ENCODE data around the gene YEATS4.

The YEATS4 gene

DNA sequence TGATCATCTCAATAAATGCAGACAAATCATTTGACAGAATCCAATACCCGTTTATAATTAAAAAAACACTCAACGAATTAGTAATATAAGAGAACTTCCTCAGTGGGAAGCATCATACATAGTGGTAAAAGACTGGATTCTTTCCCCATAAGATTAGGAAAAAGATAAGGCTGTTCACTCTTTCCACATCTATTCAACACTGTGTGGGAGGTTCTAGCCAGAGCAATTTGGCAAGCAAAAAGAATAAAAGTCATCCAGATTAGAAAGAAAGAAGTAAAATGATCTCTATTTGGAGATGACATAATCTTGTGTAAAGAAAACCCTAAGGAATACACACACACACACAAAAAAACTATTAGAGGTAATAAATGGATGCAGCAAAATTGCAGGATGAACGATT lies 38.4 kb downstream of the YEATS4 start:
- H3K4me1 ChIP-seq (ENCODE audit: control insufficient read depth, low read depth, low read length): no peaks in the 10 kb centered on the region
- H3K9ac ChIP-seq (ENCODE audit: low read length): no peak overlapping the region

DNA sequence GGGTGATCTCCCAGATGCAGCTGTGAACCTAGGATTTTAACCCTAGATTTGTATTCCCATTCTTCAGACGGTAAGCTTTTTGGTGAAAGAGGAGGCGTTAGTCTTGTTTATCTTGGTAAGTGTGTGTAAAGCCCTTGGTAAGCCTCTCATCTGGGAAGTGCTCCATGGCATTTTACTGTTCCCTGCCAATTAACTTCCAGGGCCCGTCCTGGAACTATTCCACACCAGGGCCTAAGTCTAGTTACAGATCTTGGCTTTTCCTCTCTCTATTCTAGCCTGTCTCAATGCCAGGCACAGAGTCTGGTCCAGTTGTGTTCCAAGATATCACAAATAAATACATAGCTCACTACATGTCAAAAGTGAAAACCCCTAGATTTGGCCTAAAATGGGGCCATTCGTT lies 42.4 kb downstream of the YEATS4 start:
- no peak overlapping the region for H3K9ac ChIP-seq (ENCODE audit: low read length)
- H3K9me3 ChIP-seq (ENCODE audit: control insufficient read depth, low read depth, low read length): no peaks in the 10 kb centered on the region
- H3K27ac ChIP-seq (ENCODE audit: low read length): no peak overlapping the region
- H3K4me1 ChIP-seq (ENCODE audit: control insufficient read depth, low read depth, low read length): no peaks in the 10 kb centered on the region
- no peaks in the 10 kb centered on the region for H3K27me3 ChIP-seq (ENCODE audit: control insufficient read depth, insufficient read depth, low read length)
- no peak overlapping the region for H3K4me3 ChIP-seq (ENCODE audit: low read length)
- H3K36me3 ChIP-seq (ENCODE audit: control insufficient read depth, low read depth, low read length): no peaks in the 10 kb centered on the region

More for the DNA sequence above, 38.4 kb downstream of the YEATS4 start:
- Histone ChIP-seq H3K36me3 (ENCODE audit: control insufficient read depth, low read depth, low read length) (no peaks in the 10 kb centered on the region), H3K27me3 (ENCODE audit: control insufficient read depth, insufficient read depth, low read length) (no peaks in the 10 kb centered on the region), H3K9me3 (ENCODE audit: control insufficient read depth, low read depth, low read length) (no peaks in the 10 kb centered on the region), H3K4me3 (ENCODE audit: low read length) (no peak overlapping the region), H3K27ac (ENCODE audit: low read length) (no peak overlapping the region)

DNA sequence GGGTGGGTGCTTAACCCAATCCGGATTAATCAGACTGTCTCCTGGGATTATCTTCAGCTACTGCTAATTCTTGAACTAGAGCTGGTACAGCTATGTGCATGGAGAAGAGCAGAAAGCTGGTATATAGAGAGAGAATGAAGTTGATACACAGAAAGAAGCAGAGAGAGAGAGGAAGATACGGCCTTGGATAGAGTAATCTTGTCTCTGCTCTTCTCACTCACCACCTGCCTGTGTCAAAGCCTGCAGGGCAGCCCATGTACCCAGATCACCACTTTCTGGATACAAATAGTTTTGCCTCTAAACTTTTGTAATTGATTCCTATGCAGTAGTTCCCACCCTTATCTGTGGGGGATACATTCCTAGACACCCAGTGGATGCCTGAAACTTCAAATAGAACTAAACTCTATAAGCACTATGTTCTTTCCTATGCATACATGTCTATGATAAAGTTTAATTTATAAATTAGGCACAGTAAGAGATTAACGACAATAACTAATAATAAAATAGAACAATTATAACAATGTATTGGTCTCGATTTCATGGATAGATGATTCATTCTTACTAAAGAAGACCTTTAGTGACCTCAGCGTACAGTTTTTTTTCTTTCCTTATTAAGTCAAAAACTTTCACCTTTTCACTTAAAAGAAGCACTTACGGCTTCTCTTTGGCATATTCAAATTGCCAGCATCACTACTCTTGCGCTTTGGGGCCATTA lies 45.5 kb downstream of the YEATS4 start:
- no peak overlapping the region for H3K9ac ChIP-seq (ENCODE audit: low read length)
- no peaks in the 10 kb centered on the region for H3K9me3 ChIP-seq (ENCODE audit: control insufficient read depth, low read depth, low read length)
- no peaks in the 10 kb centered on the region for H3K27me3 ChIP-seq (ENCODE audit: control insufficient read depth, insufficient read depth, low read length)
- H3K4me3 ChIP-seq (ENCODE audit: low read length): no peak overlapping the region
- H3K4me1 ChIP-seq (ENCODE audit: control insufficient read depth, low read depth, low read length): no peaks in the 10 kb centered on the region
- H3K27ac ChIP-seq (ENCODE audit: low read length): no peak overlapping the region
- H3K36me3 ChIP-seq (ENCODE audit: control insufficient read depth, low read depth, low read length): no peaks in the 10 kb centered on the region

DNA sequence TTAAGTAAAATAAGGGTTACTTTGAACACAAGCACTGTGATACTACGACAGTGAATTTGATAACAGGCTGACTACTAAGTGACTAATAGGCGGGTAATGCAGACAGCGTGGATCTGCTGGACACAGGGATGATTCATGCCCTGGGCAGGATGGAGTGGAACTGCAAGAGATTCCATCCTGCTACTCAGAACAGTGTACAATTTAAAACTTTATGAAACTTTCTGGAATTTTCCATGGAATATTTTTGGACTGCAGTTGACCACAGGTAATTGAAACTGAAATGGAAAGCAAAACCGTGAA lies 46.0 kb downstream of the YEATS4 start:
- no peak overlapping the region for H3K9ac ChIP-seq (ENCODE audit: low read length)
- H3K9me3 ChIP-seq (ENCODE audit: control insufficient read depth, low read depth, low read length): no peaks in the 10 kb centered on the region
- H3K27me3 ChIP-seq (ENCODE audit: control insufficient read depth, insufficient read depth, low read length): no peaks in the 10 kb centered on the region
- no peak overlapping the region for H3K27ac ChIP-seq (ENCODE audit: low read length)
- H3K36me3 ChIP-seq (ENCODE audit: control insufficient read depth, low read depth, low read length): no peaks in the 10 kb centered on the region
- no peaks in the 10 kb centered on the region for H3K4me1 ChIP-seq (ENCODE audit: control insufficient read depth, low read depth, low read length)
- H3K4me3 ChIP-seq (ENCODE audit: low read length): no peak overlapping the region

DNA sequence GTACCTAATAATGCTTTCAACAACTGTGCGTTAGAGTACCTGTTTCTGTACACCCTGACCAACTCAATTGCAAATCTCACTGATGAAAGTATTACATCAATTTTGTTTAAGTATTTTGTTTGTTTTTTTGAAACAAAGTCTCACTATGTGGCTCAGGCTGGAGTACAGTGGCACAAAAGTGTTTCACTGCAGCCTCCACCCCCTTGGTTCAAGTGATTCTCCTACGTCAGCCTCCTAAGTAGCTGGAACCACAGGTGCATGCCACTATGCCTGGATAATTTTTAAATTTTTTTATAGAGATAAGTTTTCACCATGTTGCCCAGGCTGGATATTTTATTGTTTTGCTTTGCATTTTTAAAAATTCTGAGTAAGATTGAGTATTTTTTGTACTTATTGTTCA lies 46.7 kb downstream of the YEATS4 start:
- no peaks in the 10 kb centered on the region for H3K4me1 ChIP-seq (ENCODE audit: control insufficient read depth, low read depth, low read length)
- H3K36me3 ChIP-seq (ENCODE audit: control insufficient read depth, low read depth, low read length): no peaks in the 10 kb centered on the region
- H3K27me3 ChIP-seq (ENCODE audit: control insufficient read depth, insufficient read depth, low read length): no peaks in the 10 kb centered on the region
- no peak overlapping the region for H3K9ac ChIP-seq (ENCODE audit: low read length)
- H3K4me3 ChIP-seq (ENCODE audit: low read length): no peak overlapping the region
- no peaks in the 10 kb centered on the region for H3K9me3 ChIP-seq (ENCODE audit: control insufficient read depth, low read depth, low read length)
- no peak overlapping the region for H3K27ac ChIP-seq (ENCODE audit: low read length)

DNA sequence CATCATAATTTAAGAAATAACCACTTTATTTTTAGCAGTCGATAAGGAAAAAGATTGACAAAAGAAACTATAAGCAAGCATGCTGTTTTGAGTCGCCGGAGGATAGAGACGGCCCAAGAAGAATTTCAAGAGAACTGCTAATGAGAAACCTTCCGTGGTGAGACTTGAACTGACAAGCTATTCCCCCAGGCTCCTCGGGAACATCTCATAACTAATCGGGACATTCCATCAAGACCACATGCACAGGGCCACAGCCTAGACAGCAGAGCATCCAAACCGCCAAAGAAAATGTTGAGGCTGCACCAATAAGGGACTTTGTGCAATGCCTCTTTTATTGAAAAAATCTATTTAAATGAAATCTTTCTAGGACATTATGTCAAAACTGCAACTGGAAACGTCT lies 51.0 kb downstream of the YEATS4 start:
- no peak overlapping the region for H3K9ac ChIP-seq (ENCODE audit: low read length)
- no peaks in the 10 kb centered on the region for H3K36me3 ChIP-seq (ENCODE audit: control insufficient read depth, low read depth, low read length)
- H3K27me3 ChIP-seq (ENCODE audit: control insufficient read depth, insufficient read depth, low read length): no peaks in the 10 kb centered on the region
- no peak overlapping the region for H3K27ac ChIP-seq (ENCODE audit: low read length)
- no peak overlapping the region for H3K4me3 ChIP-seq (ENCODE audit: low read length)
- H3K4me1 ChIP-seq (ENCODE audit: control insufficient read depth, low read depth, low read length): no peaks in the 10 kb centered on the region
- no peaks in the 10 kb centered on the region for H3K9me3 ChIP-seq (ENCODE audit: control insufficient read depth, low read depth, low read length)

DNA sequence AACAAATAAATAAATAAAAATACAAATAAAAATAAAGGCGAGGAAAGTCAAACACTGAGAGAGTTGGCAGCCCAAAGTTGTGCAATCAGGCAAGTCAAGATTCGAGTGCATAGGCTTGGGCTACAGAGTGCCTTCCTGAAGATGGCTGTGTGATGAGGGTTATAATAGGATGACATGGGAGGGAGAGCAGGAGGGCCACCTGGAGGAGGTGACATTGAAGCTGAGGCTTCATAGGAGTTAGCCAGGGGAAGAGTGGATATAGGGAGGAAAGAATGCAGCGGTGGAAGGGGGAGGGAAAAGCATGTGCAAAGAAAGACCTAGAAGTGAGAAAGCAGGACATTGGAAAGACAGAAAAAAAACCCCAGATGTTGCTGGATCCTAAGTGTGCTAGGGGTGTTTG lies 53.1 kb downstream of the YEATS4 start:
- Histone ChIP-seq H3K36me3 (ENCODE audit: control insufficient read depth, low read depth, low read length) (no peaks in the 10 kb centered on the region), H3K4me3 (ENCODE audit: low read length) (no peak overlapping the region), H3K9ac (ENCODE audit: low read length) (no peak overlapping the region), H3K27me3 (ENCODE audit: control insufficient read depth, insufficient read depth, low read length) (no peaks in the 10 kb centered on the region), H3K4me1 (ENCODE audit: control insufficient read depth, low read depth, low read length) (no peaks in the 10 kb centered on the region), H3K27ac (ENCODE audit: low read length) (no peak overlapping the region), H3K9me3 (ENCODE audit: control insufficient read depth, low read depth, low read length) (no peaks in the 10 kb centered on the region)

DNA sequence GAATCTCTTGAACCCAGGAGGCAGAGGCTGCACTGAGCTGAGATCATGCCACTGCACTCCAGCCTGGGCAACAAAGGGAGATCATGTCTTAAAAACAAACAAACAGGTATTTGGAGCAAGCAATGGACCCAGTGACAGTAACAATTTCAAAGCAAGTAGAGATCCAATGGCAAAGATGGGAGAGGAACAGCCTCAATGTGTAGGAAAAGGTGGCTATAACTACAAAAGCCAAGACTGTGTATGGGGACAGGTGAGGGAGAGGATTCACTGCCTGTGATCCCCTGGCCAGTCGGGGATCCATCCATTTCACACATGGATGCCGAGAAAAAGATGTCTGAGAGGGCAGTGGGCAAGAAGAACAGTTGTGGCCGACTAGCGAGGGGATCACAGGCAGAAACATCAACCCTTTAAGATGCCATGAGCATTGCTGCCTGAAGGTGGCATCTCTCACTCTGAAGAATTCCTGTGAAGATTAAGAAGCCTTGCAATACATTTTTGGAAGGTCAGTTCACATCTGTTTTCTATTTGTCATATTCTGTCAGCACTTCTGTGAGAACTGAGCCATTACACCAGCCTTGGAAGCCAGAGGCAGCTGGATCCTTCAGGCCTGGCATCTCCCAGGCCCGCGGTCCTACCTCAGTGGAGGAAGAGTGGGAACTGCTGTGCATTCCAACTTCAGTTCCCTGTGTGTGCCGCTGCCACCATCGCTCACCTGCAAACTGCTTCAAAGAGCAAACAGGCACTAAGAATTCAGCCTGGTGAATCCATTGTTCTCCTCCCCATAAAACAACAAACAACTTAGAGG lies 56.1 kb downstream of the YEATS4 start:
- no peak overlapping the region for H3K9ac ChIP-seq (ENCODE audit: low read length)
- H3K9me3 ChIP-seq (ENCODE audit: control insufficient read depth, low read depth, low read length): no peaks in the 10 kb centered on the region
- H3K4me3 ChIP-seq (ENCODE audit: low read length): no peak overlapping the region
- no peaks in the 10 kb centered on the region for H3K4me1 ChIP-seq (ENCODE audit: control insufficient read depth, low read depth, low read length)
- H3K27me3 ChIP-seq (ENCODE audit: control insufficient read depth, insufficient read depth, low read length): no peaks in the 10 kb centered on the region
- H3K27ac ChIP-seq (ENCODE audit: low read length): no peak overlapping the region
- H3K36me3 ChIP-seq (ENCODE audit: control insufficient read depth, low read depth, low read length): no peaks in the 10 kb centered on the region

DNA sequence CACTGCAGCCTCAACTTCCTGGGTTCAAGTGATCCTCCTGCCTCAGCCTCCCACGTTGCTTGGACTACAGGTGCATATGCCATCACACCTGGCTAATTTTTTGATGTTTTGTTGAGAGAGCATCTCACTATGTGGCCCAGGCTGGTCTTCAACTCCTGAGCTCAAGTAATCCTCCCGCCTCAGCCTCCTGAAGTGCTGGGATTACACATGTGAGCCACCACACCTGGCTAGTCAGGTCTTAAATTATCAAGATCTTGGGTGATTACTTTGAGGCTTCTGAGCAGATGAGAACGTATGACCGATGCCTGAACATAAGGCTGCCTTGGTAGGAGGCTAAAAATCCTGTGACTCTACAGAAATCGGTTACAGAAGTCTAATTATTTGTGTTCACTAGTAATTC lies 57.7 kb downstream of the YEATS4 start:
- H3K4me1 ChIP-seq (ENCODE audit: control insufficient read depth, low read depth, low read length): no peaks in the 10 kb centered on the region
- H3K9ac ChIP-seq (ENCODE audit: low read length): no peak overlapping the region
- no peak overlapping the region for H3K4me3 ChIP-seq (ENCODE audit: low read length)
- H3K27ac ChIP-seq (ENCODE audit: low read length): no peak overlapping the region
- no peaks in the 10 kb centered on the region for H3K27me3 ChIP-seq (ENCODE audit: control insufficient read depth, insufficient read depth, low read length)
- no peaks in the 10 kb centered on the region for H3K9me3 ChIP-seq (ENCODE audit: control insufficient read depth, low read depth, low read length)
- no peaks in the 10 kb centered on the region for H3K36me3 ChIP-seq (ENCODE audit: control insufficient read depth, low read depth, low read length)

DNA sequence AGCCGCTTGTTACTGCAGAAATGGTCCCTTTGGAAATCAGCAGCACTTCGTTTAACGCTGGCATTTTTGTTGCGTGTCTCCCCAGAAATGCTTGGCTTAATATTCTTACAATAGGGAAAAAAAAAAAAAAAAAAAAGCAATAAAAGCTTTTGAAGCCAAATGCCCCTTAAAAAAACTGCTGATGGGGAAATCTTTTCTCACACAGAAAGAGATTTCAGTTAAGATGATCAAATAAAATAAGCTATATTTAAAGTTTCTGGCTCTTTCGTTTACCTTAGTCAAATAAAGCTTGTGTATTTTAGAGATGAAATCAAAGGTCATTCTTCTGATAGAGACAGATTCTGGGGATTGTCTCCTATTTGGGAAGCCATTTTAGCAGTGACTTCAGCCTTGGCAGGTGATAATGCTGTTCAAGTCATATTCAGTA lies 58.2 kb downstream of the YEATS4 start:
- Histone ChIP-seq H3K4me3 (ENCODE audit: low read length) (no peak overlapping the region), H3K27ac (ENCODE audit: low read length) (no peak overlapping the region), H3K9me3 (ENCODE audit: control insufficient read depth, low read depth, low read length) (no peaks in the 10 kb centered on the region), H3K4me1 (ENCODE audit: control insufficient read depth, low read depth, low read length) (no peaks in the 10 kb centered on the region), H3K27me3 (ENCODE audit: control insufficient read depth, insufficient read depth, low read length) (no peaks in the 10 kb centered on the region), H3K9ac (ENCODE audit: low read length) (no peak overlapping the region), H3K36me3 (ENCODE audit: control insufficient read depth, low read depth, low read length) (no peaks in the 10 kb centered on the region)

DNA sequence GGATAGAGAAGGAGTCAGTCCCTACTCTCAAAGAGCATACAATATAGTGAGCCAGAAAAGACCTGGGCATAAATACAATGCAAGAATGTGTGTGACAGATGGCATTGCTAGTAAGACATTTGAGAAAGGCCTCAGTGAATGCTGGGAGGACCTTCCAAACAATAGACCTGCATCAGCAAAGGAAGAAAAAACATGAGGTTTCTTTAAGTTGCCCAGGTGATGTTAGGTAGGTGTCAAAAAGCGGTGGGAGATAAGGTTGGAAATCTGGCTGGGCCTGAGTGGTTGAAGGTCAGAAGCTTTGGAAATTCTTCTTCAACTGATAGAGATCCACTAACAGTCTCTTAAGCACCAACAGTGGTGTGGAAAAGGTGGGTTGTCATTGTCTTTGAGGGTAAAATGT lies 60.2 kb downstream of the YEATS4 start:
- H3K4me1 ChIP-seq (ENCODE audit: control insufficient read depth, low read depth, low read length): no peaks in the 10 kb centered on the region
- no peak overlapping the region for H3K4me3 ChIP-seq (ENCODE audit: low read length)
- no peaks in the 10 kb centered on the region for H3K36me3 ChIP-seq (ENCODE audit: control insufficient read depth, low read depth, low read length)
- no peaks in the 10 kb centered on the region for H3K9me3 ChIP-seq (ENCODE audit: control insufficient read depth, low read depth, low read length)
- no peaks in the 10 kb centered on the region for H3K27me3 ChIP-seq (ENCODE audit: control insufficient read depth, insufficient read depth, low read length)
- H3K27ac ChIP-seq (ENCODE audit: low read length): no peak overlapping the region
- H3K9ac ChIP-seq (ENCODE audit: low read length): no peak overlapping the region

DNA sequence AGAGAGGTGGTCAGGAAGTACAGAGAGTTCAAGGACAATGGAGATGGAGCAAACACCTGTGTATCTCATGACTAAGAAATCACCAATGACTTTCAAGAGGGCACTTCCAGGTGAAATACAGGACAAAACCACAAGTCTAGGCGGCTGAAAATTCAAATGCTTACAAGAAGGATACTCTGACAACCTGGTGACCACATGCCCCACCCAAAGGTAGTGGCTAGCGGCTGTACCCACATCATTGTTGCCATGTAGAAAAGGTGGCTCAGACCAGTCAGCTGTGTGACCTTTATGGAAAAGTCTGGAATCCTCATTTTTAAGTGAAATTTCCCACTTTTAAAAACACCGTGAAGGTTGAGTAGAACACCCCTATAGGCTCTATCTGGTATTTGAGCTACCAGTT lies 62.0 kb downstream of the YEATS4 start:
- Histone ChIP-seq H3K4me3 (ENCODE audit: low read length) (no peak overlapping the region), H3K4me1 (ENCODE audit: control insufficient read depth, low read depth, low read length) (no peaks in the 10 kb centered on the region), H3K36me3 (ENCODE audit: control insufficient read depth, low read depth, low read length) (no peaks in the 10 kb centered on the region), H3K27me3 (ENCODE audit: control insufficient read depth, insufficient read depth, low read length) (no peaks in the 10 kb centered on the region), H3K27ac (ENCODE audit: low read length) (no peak overlapping the region), H3K9ac (ENCODE audit: low read length) (no peak overlapping the region), H3K9me3 (ENCODE audit: control insufficient read depth, low read depth, low read length) (no peaks in the 10 kb centered on the region)
